PC-3 (cell line): ENCODE measurements around the gene CFAP54. TPM values are rescaled to one million over a fixed set of nuclear protein-coding genes. Genes with fewer than 3 reads are reported as not detected.

ENCODE experiments used
- ATAC-seq: fragments of 200-7000 bp; cut with Tn5 transposase; 2 replicates; pipeline ENCODE4 v1.9.1; 2020; ENCODE audit warnings: mild to moderate bottlenecking, moderate library complexity
- BruUV-seq: library from RNA; stranded (reverse); fragments of 400-500 nt; replicated peaks from 2 replicates; lab custom pipeline; 2021; lab: Mats Ljungman, UMichigan
- CTCF ChIA-PET: fragments of 300-600 bp; sonication (Branson Sonifier 250); formaldehyde crosslinking; loops from one replicate; lab custom pipeline; 2022; ENCODE audit warnings: antibody characterized with exemption; lab: Charles Lee
- POLR2A ChIA-PET: fragments of 300-600 bp; sonication (Branson Sonifier 250); formaldehyde crosslinking; loops from one replicate; lab custom pipeline; 2022; ENCODE audit warnings: antibody characterized with exemption; ENCODE audit not compliant: unreplicated experiment; lab: Charles Lee
- DNase-seq: peaks from one replicate; pipeline ENCODE4 v3.0.0-alpha.2; 2015
- H2AFZ ChIP-seq: fragments of 300-600 bp; sonication (generic); 2 replicates; pipeline ENCODE4 v1.6.0; 2016; ENCODE audit warnings: antibody characterized with exemption, low read length
- H3F3A ChIP-seq: fragments of 300-600 bp; sonication (generic); one replicate; pipeline ENCODE4 v1.6.0; 2017; ENCODE audit warnings: antibody characterized with exemption, low read length, control low read depth, mild to moderate bottlenecking; ENCODE audit not compliant: unreplicated experiment
- H3K27ac ChIP-seq: fragments of 300-600 bp; sonication (generic); 2 replicates; pipeline ENCODE4 v1.5.1; 2016; ENCODE audit warnings: mild to moderate bottlenecking, low read length
- H3K27me3 ChIP-seq: fragments of 300-600 bp; sonication (generic); 2 replicates; pipeline ENCODE4 v1.6.1; 2016; ENCODE audit warnings: low read length, mixed read lengths
- H3K36me3 ChIP-seq: fragments of 300-600 bp; sonication (generic); 2 replicates; pipeline ENCODE4 v1.6.1; 2016; ENCODE audit warnings: low read depth, mixed run types, low read length, mixed read lengths
- H3K4me1 ChIP-seq: fragments of 300-600 bp; sonication (generic); 2 replicates; pipeline ENCODE4 v1.5.1; 2016; ENCODE audit warnings: low read length; ENCODE audit not compliant: insufficient read depth
- H3K4me2 ChIP-seq: fragments of 300-600 bp; sonication (generic); 2 replicates; pipeline ENCODE4 v1.6.0; 2016; ENCODE audit warnings: low read length
- H3K4me3 ChIP-seq: fragments of 300-600 bp; sonication (generic); 2 replicates; pipeline ENCODE4 v1.5.1; 2016; ENCODE audit warnings: mild to moderate bottlenecking, low read length, mixed read lengths
- H3K79me2 ChIP-seq: fragments of 300-600 bp; sonication (generic); 2 replicates; pipeline ENCODE4 v1.6.1; 2017; ENCODE audit warnings: low read length, mixed read lengths
- H3K9ac ChIP-seq: fragments of 300-600 bp; sonication (generic); 2 replicates; pipeline ENCODE4 v1.6.0; 2016; ENCODE audit warnings: mild to moderate bottlenecking, low read length
- H3K9me2 ChIP-seq: fragments of 300-600 bp; sonication (generic); replicated peaks from 2 replicates; pipeline ENCODE4 v1.6.1; 2016; ENCODE audit warnings: mixed run types, low read length, mixed read lengths
- H3K9me3 ChIP-seq: fragments of 300-600 bp; sonication (generic); 2 replicates; pipeline ENCODE4 v1.6.1; 2016; ENCODE audit warnings: low read length, mixed read lengths
- H4K20me1 ChIP-seq: fragments of 300-600 bp; sonication (generic); 2 replicates; pipeline ENCODE4 v1.6.1; 2016; ENCODE audit warnings: low read length, mixed read lengths
- EZH2 ChIP-seq: fragments of 300-600 bp; sonication (generic); IDR thresholded peaks from one replicate; pipeline ENCODE4 v1.6.1; 2017; ENCODE audit warnings: antibody characterized with exemption, mild to moderate bottlenecking, low read length; ENCODE audit not compliant: unreplicated experiment
- EZH2phosphoT487 ChIP-seq: fragments of 300-600 bp; sonication (generic); IDR thresholded peaks from 2 replicates; pipeline ENCODE4 v1.6.1; 2018; ENCODE audit warnings: mild to moderate bottlenecking, antibody characterized with exemption, low read length, borderline replicate concordance
- intact Hi-C: fragments of 100-400 bp; cut with micrococcal nuclease; formaldehyde crosslinking; loops from 2 replicates; pipeline ENCODE4 v1.9.0; 2023
- total RNA-seq: library from RNA; depleted of rRNA; stranded (reverse); fragments of >200 nt; gene quantifications from 2 replicates; pipeline ENCODE4 v1.2.3, GENCODE V29; 2014
- TF ChIP-seq, protein P1 (sequence below): fragments of 300-600 bp; sonication (generic); conservative IDR thresholded peaks from 2 replicates; pipeline ENCODE4 v1.5.1; 2017; ENCODE audit warnings: antibody characterized with exemption, low read depth, mild to moderate bottlenecking, low read length

The CFAP54 gene
- total RNA-seq, 1 experiment from 2014 or later = 0.77 TPM

DNA sequence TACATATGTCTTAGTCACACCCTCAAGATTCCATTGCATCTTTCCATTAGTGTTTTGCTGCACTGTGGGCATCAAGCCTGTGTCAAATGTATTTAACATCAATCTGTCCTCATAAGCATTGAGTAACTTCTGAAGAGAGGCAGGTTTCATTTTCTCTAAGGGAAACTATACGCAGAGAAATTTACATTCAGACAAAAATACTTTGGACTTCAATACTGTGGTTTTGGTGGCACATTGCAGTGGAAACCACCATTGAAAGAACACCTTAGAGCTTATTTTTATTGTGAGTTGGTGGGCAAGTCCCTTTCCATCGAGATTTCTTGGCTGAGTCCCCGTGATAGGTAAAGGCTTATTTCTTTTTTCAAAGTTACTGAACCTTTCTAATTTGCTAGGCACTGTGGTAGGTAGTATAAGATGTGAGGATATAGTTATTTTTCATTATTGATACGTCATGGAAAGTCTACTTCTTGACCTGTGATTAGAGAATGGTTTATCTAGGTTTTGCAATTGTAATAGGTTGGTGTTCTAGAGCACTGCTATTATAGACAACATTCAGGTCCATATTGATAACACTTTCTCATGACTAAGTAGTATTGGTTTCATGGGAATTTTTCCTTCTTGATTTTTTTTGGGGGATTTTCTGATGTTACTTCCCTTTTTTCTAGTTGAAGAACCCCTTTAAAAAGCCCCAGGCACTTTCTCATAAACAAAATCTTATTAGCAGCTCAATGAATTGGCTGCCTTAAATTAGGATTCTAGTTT is 81.9 kb downstream of the CFAP54 start:
- Histone ChIP-seq H3K27me3 (peaks cover 3% of the 10 kb centered on the region; the same call in 1 of the 2 replicates), H2AFZ (no peak overlapping the region), H3K4me1 (no peaks in the 10 kb centered on the region), H3K9me3 (no peaks in the 10 kb centered on the region), H3F3A (no peaks in the 10 kb centered on the region), H3K36me3 (no peaks in the 10 kb centered on the region), H4K20me1 (no peaks in the 10 kb centered on the region), H3K4me2 (no peak overlapping the region), H3K9me2 (no peaks in the 10 kb centered on the region), H3K27ac (no peak overlapping the region), H3K9ac (no peak overlapping the region), H3K4me3 (no peak overlapping the region), H3K79me2 (no peaks in the 10 kb centered on the region)
- BruUV-seq = no TSS peak
- POLR2A ChIA-PET = no interaction called here
- CTCF ChIA-PET = no interaction called here
- no peak for TF ChIP-seq EZH2phosphoT487
- DNase-seq (peak; percentile 8), ATAC-seq (no peak)
- intact Hi-C loops = no loop called here

DNA sequence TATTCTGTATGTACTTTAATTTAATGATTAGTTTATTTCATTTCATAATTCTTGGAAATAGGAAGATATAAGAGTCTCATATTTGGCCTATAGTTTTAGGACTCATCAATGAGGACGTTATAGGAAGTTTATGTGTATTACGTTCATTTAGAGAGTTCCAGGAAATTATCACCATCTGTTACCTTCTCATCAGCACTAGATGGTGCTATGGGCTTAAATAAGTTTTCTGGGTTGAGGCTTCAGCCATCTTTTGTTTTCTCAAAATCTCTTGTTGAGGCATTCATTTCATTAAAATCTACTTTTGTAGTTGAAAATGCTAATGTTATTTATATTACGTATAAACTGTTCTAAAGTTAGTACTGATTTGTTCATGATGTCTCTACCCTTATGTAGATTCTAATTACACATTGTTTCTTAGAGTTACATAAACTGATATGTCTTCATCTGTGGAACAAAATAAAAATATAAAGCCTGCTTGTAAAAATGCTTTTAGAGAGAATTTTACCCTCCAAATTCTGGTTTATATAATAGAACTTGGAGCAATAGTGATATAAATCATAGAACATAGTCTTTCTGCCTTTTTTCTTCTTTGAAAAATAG is 89.2 kb downstream of the CFAP54 start:
- Histone ChIP-seq H3K79me2 (no peaks in the 10 kb centered on the region), H3K9ac (no peak overlapping the region), H3K4me1 (no peaks in the 10 kb centered on the region), H4K20me1 (no peaks in the 10 kb centered on the region), H3K4me2 (peak overlapping the region; percentile 38), H3F3A (no peaks in the 10 kb centered on the region), H3K36me3 (no peaks in the 10 kb centered on the region), H3K9me2 (no peaks in the 10 kb centered on the region), H3K4me3 (no peak overlapping the region), H3K27ac (no peak overlapping the region), H3K27me3 (no peaks in the 10 kb centered on the region), H3K9me3 (no peaks in the 10 kb centered on the region), H2AFZ (peak overlapping the region; percentile 80)
- ChIA-PET CTCF (no interaction called here), POLR2A (no interaction called here)
- DNase-seq = peak; percentile 80
- ATAC-seq = peak; percentile 79
- TF ChIP-seq EZH2 = no peak
- TF ChIP-seq, protein P1, sequence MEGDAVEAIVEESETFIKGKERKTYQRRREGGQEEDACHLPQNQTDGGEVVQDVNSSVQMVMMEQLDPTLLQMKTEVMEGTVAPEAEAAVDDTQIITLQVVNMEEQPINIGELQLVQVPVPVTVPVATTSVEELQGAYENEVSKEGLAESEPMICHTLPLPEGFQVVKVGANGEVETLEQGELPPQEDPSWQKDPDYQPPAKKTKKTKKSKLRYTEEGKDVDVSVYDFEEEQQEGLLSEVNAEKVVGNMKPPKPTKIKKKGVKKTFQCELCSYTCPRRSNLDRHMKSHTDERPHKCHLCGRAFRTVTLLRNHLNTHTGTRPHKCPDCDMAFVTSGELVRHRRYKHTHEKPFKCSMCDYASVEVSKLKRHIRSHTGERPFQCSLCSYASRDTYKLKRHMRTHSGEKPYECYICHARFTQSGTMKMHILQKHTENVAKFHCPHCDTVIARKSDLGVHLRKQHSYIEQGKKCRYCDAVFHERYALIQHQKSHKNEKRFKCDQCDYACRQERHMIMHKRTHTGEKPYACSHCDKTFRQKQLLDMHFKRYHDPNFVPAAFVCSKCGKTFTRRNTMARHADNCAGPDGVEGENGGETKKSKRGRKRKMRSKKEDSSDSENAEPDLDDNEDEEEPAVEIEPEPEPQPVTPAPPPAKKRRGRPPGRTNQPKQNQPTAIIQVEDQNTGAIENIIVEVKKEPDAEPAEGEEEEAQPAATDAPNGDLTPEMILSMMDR = peak; percentile 91
- intact Hi-C loops = loop anchor here (1.0 to 5.0 kb wide), 6 partner anchors 132 to 1818 kb away; no protein-coding TSS in a partner anchor
- BruUV-seq = no TSS peak

DNA sequence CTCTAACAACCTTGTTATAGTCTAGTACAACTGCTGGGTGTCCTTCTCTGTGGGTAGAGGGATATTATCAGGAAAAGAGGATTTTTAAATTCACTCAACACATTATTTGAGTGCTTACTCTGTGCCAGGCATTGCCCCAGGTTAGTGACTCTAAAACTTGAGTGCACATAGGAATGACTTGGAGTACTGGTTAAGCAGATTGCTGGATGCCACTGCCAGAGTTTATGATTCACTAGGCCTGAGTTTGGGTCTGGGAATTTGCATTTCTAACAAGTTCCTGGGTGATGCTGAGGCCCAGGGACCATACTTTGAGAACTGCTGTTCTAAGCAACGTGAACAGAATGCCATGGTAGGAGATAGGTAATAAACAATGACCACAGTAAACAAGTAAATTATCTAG is 96.6 kb downstream of the CFAP54 start:
- Histone ChIP-seq H3K4me2 (no peak overlapping the region), H3K27me3 (no peaks in the 10 kb centered on the region), H3K9ac (no peak overlapping the region), H2AFZ (no peak overlapping the region), H3K9me3 (no peaks in the 10 kb centered on the region), H3K9me2 (no peaks in the 10 kb centered on the region), H3K4me1 (peaks cover 14% of the 10 kb centered on the region), H3F3A (no peaks in the 10 kb centered on the region), H3K27ac (no peak overlapping the region), H3K79me2 (no peaks in the 10 kb centered on the region), H4K20me1 (no peaks in the 10 kb centered on the region), H3K36me3 (no peaks in the 10 kb centered on the region), H3K4me3 (no peak overlapping the region)
- CTCF ChIA-PET = no interaction called here
- no TSS peak for BruUV-seq
- intact Hi-C loops = no loop called here
- POLR2A ChIA-PET = no interaction called here
- DNase-seq = no peak
- no peak for ATAC-seq
- TF ChIP-seq EZH2 (no peak), EZH2phosphoT487 (no peak)
- TF ChIP-seq, protein P1 = no peak
